CD8-positive, alpha-beta memory T cell (primary cell): Measurements from ENCODE around the gene FOXK2. TPM values are rescaled to one million over a fixed set of nuclear protein-coding genes. Genes with fewer than 3 reads are reported as not detected.
"Not testable (repeated sequence)": the region's sequence is repeated elsewhere in the genome, so short reads cannot be mapped to it uniquely, and the experiment has no call there.

ENCODE experiments used
- CTCF ChIA-PET: fragments of 350-600 bp; sonication (Branson Sonifier 250); formaldehyde crosslinking; loops from one replicate; lab custom pipeline; 2021; ENCODE audit warnings: antibody characterized with exemption; lab: Charles Lee
- POLR2A ChIA-PET: fragments of 350-600 bp; sonication (Branson Sonifier 250); formaldehyde crosslinking; loops from one replicate; lab custom pipeline; 2021; ENCODE audit warnings: antibody characterized with exemption; lab: Charles Lee
- DNase-seq, 5 donors: peaks; one replicate each; pipeline versions ENCODE4 v3.0.0 to v3.0.0-alpha.2; 2020 to 2022; ENCODE audit warnings: mixed read lengths in 1 of 5
- H3K27ac ChIP-seq: one replicate; pipeline ENCODE4 v1.7.0; 2013; ENCODE audit warnings: low read depth, mild to moderate bottlenecking, low read length, moderate library complexity
- H3K27me3 ChIP-seq: 2 replicates; pipeline ENCODE4 v1.7.0; 2013; ENCODE audit warnings: low read length, mild to moderate bottlenecking; ENCODE audit not compliant: insufficient read depth, poor library complexity, severe bottlenecking
- H3K36me3 ChIP-seq: 2 replicates; pipeline ENCODE4 v1.7.0; 2013; ENCODE audit warnings: mild to moderate bottlenecking, low read length, moderate library complexity; ENCODE audit not compliant: insufficient read depth
- H3K4me1 ChIP-seq: 2 replicates; pipeline ENCODE4 v1.7.0; 2013; ENCODE audit warnings: mild to moderate bottlenecking, low read length, moderate library complexity; ENCODE audit not compliant: insufficient read depth
- H3K4me3 ChIP-seq: 2 replicates; pipeline ENCODE4 v1.7.0; 2013; ENCODE audit warnings: mild to moderate bottlenecking, low read length
- H3K9me3 ChIP-seq: 2 replicates; pipeline ENCODE4 v1.7.0; 2013; ENCODE audit warnings: mild to moderate bottlenecking, low read length
- H3K27ac Mint-ChIP-seq, 8 donors: one replicate each; pipeline ENCODE4 v1.8.0; 2020 to 2021; ENCODE audit warnings: mixed read lengths in 8 of 8, mild to moderate bottlenecking in 6 of 8, inconsistent platforms in 3 of 8, moderate library complexity in 3 of 8
- H3K27me3 Mint-ChIP-seq, 2 donors: one replicate each; pipeline ENCODE4 v1.8.0; 2020 to 2021; ENCODE audit warnings: mixed read lengths in 2 of 2, mild to moderate bottlenecking in 1 of 2, moderate library complexity in 1 of 2
- H3K36me3 Mint-ChIP-seq, 3 donors: one replicate each; pipeline ENCODE4 v1.8.0; 2020 to 2021; ENCODE audit warnings: mixed read lengths in 3 of 3, inconsistent platforms in 1 of 3, mild to moderate bottlenecking in 1 of 3
- H3K4me1 Mint-ChIP-seq, 3 donors: one replicate each; pipeline ENCODE4 v1.8.0; 2020 to 2021; ENCODE audit warnings: mixed read lengths in 3 of 3, inconsistent platforms in 1 of 3, mild to moderate bottlenecking in 1 of 3
- H3K4me3 Mint-ChIP-seq, 7 donors: one replicate each; pipeline ENCODE4 v1.8.0; 2020 to 2021; ENCODE audit warnings: mixed read lengths in 7 of 7, mild to moderate bottlenecking in 6 of 7, moderate library complexity in 4 of 7, inconsistent platforms in 2 of 7
- H3K9me3 Mint-ChIP-seq, 5 donors: one replicate each; pipeline ENCODE4 v1.8.0; 2020 to 2022; ENCODE audit warnings: mixed read lengths in 5 of 5, mild to moderate bottlenecking in 3 of 5, moderate library complexity in 2 of 5, inconsistent platforms in 1 of 5
- polyA plus RNA-seq: library from polyadenylated mRNA; unstranded; fragments of 300-500 nt; fragmentation: Illumina TruSeq; gene quantifications from one replicate; pipeline ENCODE4 v1.2.3, GENCODE V29; 2021
- total RNA-seq, 2 experiments: library from RNA; stranded (reverse); gene quantifications; one replicate each; pipeline ENCODE4 v1.2.3, GENCODE V29; 2021

FOXK2 gene
- total and polyA plus RNA-seq, 3 experiments from 2014 or later: 8.2 to 71.2 (median 63.9) TPM

GRCh38 chr17:82582213-82582612 is 62.7 kb downstream of the FOXK2 start:
- Mint-ChIP-seq H3K4me1 (peaks cover 9 to 20% (median 10%) of the 10 kb centered on the region in 3 donors), H3K27ac (peak overlapping the region in 1 of 8 donors; percentile 32), H3K4me3 (no peak overlapping the region), H3K9me3 (no peaks in the 10 kb centered on the region), H3K36me3 (peaks cover 4 to 51% (median 7%) of the 10 kb centered on the region in 3 donors), H3K27me3 (no peaks in the 10 kb centered on the region)
- no peak overlapping the region for H3K27ac ChIP-seq
- POLR2A ChIA-PET: no interaction called here
- H3K4me1 ChIP-seq: no peaks in the 10 kb centered on the region
- H3K27me3 ChIP-seq: no peaks in the 10 kb centered on the region
- H3K36me3 ChIP-seq: peaks cover 21% of the 10 kb centered on the region
- H3K4me3 ChIP-seq: no peak overlapping the region
- CTCF ChIA-PET: no interaction called here
- DNase-seq: no peak
- H3K9me3 ChIP-seq: no peaks in the 10 kb centered on the region

- no peaks in the 10 kb centered on the region for H3K9me3 Mint-ChIP-seq
- H3K27me3 Mint-ChIP-seq: no peaks in the 10 kb centered on the region
- H3K27ac Mint-ChIP-seq: peak overlapping the region in 1 of 8 donors; percentile 33
- peaks cover 6 to 54% (median 10%) of the 10 kb centered on the region in 3 donors for H3K36me3 Mint-ChIP-seq
- DNase-seq: no peak
- CTCF ChIA-PET: no interaction called here
- Histone ChIP-seq H3K4me3 (no peak overlapping the region), H3K27ac (no peak overlapping the region), H3K4me1 (no peaks in the 10 kb centered on the region), H3K9me3 (no peaks in the 10 kb centered on the region), H3K36me3 (peaks cover 22% of the 10 kb centered on the region), H3K27me3 (no peaks in the 10 kb centered on the region)
- POLR2A ChIA-PET: no interaction called here
- peaks cover 9 to 20% (median 10%) of the 10 kb centered on the region in 3 donors for H3K4me1 Mint-ChIP-seq
- H3K4me3 Mint-ChIP-seq: no peak overlapping the region
Observed at GRCh38 chr17:82582709-82583108, 63.2 kb downstream of the FOXK2 start.

- Histone ChIP-seq H3K9me3 (no peaks in the 10 kb centered on the region), H3K4me1 (no peaks in the 10 kb centered on the region), H3K27ac (peak overlapping the region; percentile 24), H3K27me3 (no peaks in the 10 kb centered on the region), H3K36me3 (peaks cover 22% of the 10 kb centered on the region), H3K4me3 (no peak overlapping the region)
- no peaks in the 10 kb centered on the region for H3K27me3 Mint-ChIP-seq
- peak in 2 of 5 donors; percentile 48 to 68 for DNase-seq
- peaks cover 9 to 20% (median 10%) of the 10 kb centered on the region in 3 donors for H3K4me1 Mint-ChIP-seq
- POLR2A ChIA-PET: no interaction called here
- CTCF ChIA-PET: no interaction called here
- H3K9me3 Mint-ChIP-seq: no peaks in the 10 kb centered on the region
- peaks cover 6 to 52% (median 7%) of the 10 kb centered on the region in 3 donors for H3K36me3 Mint-ChIP-seq
- peak overlapping the region; percentile 54 to 77 (median 69) for H3K4me3 Mint-ChIP-seq
- peak overlapping the region; percentile 66 to 91 (median 84) for H3K27ac Mint-ChIP-seq
Observed at GRCh38 chr17:82583720-82584234, 64.2 kb downstream of the FOXK2 start.

- H3K9me3 Mint-ChIP-seq, DNase-seq, H3K4me3 ChIP-seq, H3K9me3 ChIP-seq, H3K27me3 ChIP-seq, POLR2A ChIA-PET, H3K27ac ChIP-seq, H3K27me3 Mint-ChIP-seq, CTCF ChIA-PET, H3K4me3 Mint-ChIP-seq, H3K4me1 ChIP-seq: not testable (repeated sequence)
- H3K4me1 Mint-ChIP-seq: peaks cover 9 to 23% (median 11%) of the 10 kb centered on the region in 3 donors
- H3K36me3 ChIP-seq: peaks cover 17% of the 10 kb centered on the region
- peak overlapping the region; percentile 74 to 96 (median 90) for H3K27ac Mint-ChIP-seq
- peaks cover 6 to 46% (median 7%) of the 10 kb centered on the region in 3 donors for H3K36me3 Mint-ChIP-seq
Observed at GRCh38 chr17:82585935-82586575, 66.5 kb downstream of the FOXK2 start.

- POLR2A ChIA-PET: no interaction called here
- H3K36me3 ChIP-seq: peaks cover 17% of the 10 kb centered on the region
- H3K4me3 ChIP-seq: no peak overlapping the region
- CTCF ChIA-PET: no interaction called here
- no peaks in the 10 kb centered on the region for H3K9me3 ChIP-seq
- Mint-ChIP-seq H3K27me3 (no peaks in the 10 kb centered on the region), H3K4me1 (peaks cover 11 to 26% (median 11%) of the 10 kb centered on the region in 3 donors), H3K9me3 (no peaks in the 10 kb centered on the region), H3K36me3 (peaks cover 6 to 45% (median 7%) of the 10 kb centered on the region in 3 donors), H3K4me3 (no peak overlapping the region), H3K27ac (peak overlapping the region in 7 of 8 donors; percentile 11 to 72 (median 47))
- no peak overlapping the region for H3K27ac ChIP-seq
- peaks cover 3% of the 10 kb centered on the region for H3K4me1 ChIP-seq
- no peak for DNase-seq
- no peaks in the 10 kb centered on the region for H3K27me3 ChIP-seq
Observed at GRCh38 chr17:82586576-82587233, 67.2 kb downstream of the FOXK2 start.

GRCh38 chr17:82587234-82588086 is 67.9 kb downstream of the FOXK2 start:
- Mint-ChIP-seq H3K4me3 (no peak overlapping the region), H3K36me3 (peaks cover 6 to 37% (median 7%) of the 10 kb centered on the region in 3 donors), H3K27ac (peak overlapping the region; percentile 11 to 73 (median 45)), H3K4me1 (peaks cover 14 to 34% (median 19%) of the 10 kb centered on the region in 3 donors), H3K27me3 (no peaks in the 10 kb centered on the region), H3K9me3 (no peaks in the 10 kb centered on the region)
- H3K4me1 ChIP-seq: peaks cover 11% of the 10 kb centered on the region
- no peaks in the 10 kb centered on the region for H3K27me3 ChIP-seq
- H3K27ac ChIP-seq: no peak overlapping the region
- no peaks in the 10 kb centered on the region for H3K9me3 ChIP-seq
- ChIA-PET CTCF (no interaction called here), POLR2A (no interaction called here)
- no peak for DNase-seq
- H3K36me3 ChIP-seq: peaks cover 17% of the 10 kb centered on the region
- no peak overlapping the region for H3K4me3 ChIP-seq

GRCh38 chr17:82588266-82589175 is 69.0 kb downstream of the FOXK2 start:
- no peak overlapping the region for H3K4me3 Mint-ChIP-seq
- DNase-seq: no peak
- Histone ChIP-seq H3K4me1 (peaks cover 18% of the 10 kb centered on the region), H3K36me3 (peaks cover 16% of the 10 kb centered on the region), H3K4me3 (no peak overlapping the region), H3K27ac (no peak overlapping the region), H3K27me3 (no peaks in the 10 kb centered on the region), H3K9me3 (no peaks in the 10 kb centered on the region)
- H3K27ac Mint-ChIP-seq: peak overlapping the region in 3 of 8 donors; percentile 27 to 77 (median 73)
- ChIA-PET CTCF (no interaction called here), POLR2A (interaction anchor here (0.6 kb wide), 1 partner anchor 424 kb away, joined by 3 read pairs; no protein-coding TSS in a partner anchor)
- H3K27me3 Mint-ChIP-seq: no peaks in the 10 kb centered on the region
- peaks cover 18 to 39% (median 25%) of the 10 kb centered on the region in 3 donors for H3K4me1 Mint-ChIP-seq
- H3K36me3 Mint-ChIP-seq: peaks cover 6 to 30% (median 7%) of the 10 kb centered on the region in 3 donors
- no peaks in the 10 kb centered on the region for H3K9me3 Mint-ChIP-seq
